HG03103 (cell line): Measurements from ENCODE around the gene C15orf39.
"Not testable (repeated sequence)": the region's sequence is repeated elsewhere in the genome, so short reads cannot be mapped to it uniquely, and the experiment has no call there.

Experiments used
- ATAC-seq: cut with Tn5 transposase; IDR thresholded peaks from one replicate; pipeline ENCODE4 v1.9.1; 2021; ENCODE audit warnings: low read depth; ENCODE audit not compliant: unreplicated experiment

Gene C15orf39

GRCh38 chr15:75258620-75259343, 57.1 kb downstream of the C15orf39 start:
- ATAC-seq = not testable (repeated sequence)

DNA sequence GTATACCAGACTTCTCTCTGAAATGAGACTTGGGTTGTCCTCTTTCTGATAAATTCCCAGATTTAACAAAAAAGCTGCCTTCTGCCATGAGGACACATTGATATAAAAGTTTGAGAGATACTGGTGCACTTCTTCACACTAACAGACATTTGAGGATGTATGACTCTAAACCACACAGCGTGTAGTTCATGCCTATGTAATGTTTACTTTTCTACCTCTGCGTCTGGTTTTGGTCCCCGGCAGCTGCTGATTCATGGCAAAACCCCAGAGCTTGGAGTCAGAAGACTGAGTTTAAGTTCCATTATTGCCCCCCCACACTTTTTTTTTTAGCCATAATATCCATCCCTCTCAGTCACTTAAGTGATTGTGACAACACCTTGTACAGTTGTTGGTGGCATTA, 58.2 kb downstream of the C15orf39 start:
- not testable (repeated sequence) for ATAC-seq
